Osteoblast (primary cell): ENCODE results near the gene ELL2. TPM values are rescaled to one million over a fixed set of nuclear protein-coding genes. Genes with fewer than 3 reads are reported as not detected.
A peak's percentile ranks its signal among the peaks of the same experiment; 100 is the strongest.

Experiments used
- DNase-seq: peaks from one replicate; pipeline ENCODE4 v3.0.0; 2011; ENCODE audit warnings: low spot score, mixed read lengths; ENCODE audit not compliant: insufficient read length; ENCODE audit errors: missing footprints
- H2AFZ ChIP-seq: 2 replicates; pipeline ENCODE4 v1.6.0; 2011; ENCODE audit warnings: mild to moderate bottlenecking, low read length
- H3K27ac ChIP-seq: 2 replicates; pipeline ENCODE4 v1.5.1; 2011; ENCODE audit warnings: mild to moderate bottlenecking, low read depth, low read length, moderate library complexity
- H3K27me3 ChIP-seq: 2 replicates; pipeline ENCODE4 v1.6.0; 2012; ENCODE audit warnings: mild to moderate bottlenecking, control low read depth, inconsistent platforms, low read length, moderate library complexity; ENCODE audit not compliant: insufficient read depth
- H3K36me3 ChIP-seq: 2 replicates; pipeline ENCODE4 v1.5.1; 2011; ENCODE audit warnings: mild to moderate bottlenecking, low read length, control low read depth, moderate library complexity; ENCODE audit not compliant: insufficient read depth
- H3K4me1 ChIP-seq: 2 replicates; pipeline ENCODE4 v1.5.1; 2011; ENCODE audit warnings: mild to moderate bottlenecking, low read length, control low read depth, moderate library complexity; ENCODE audit not compliant: insufficient read depth
- H3K4me2 ChIP-seq: 2 replicates; pipeline ENCODE4 v1.6.0; 2011; ENCODE audit warnings: mild to moderate bottlenecking, low read length; ENCODE audit not compliant: insufficient read depth
- H3K4me3 ChIP-seq: fragments of 200-600 bp; sonication (generic); 3 replicates; pipeline ENCODE4 v1.5.1; 2012; ENCODE audit warnings: mild to moderate bottlenecking, low read length, inconsistent platforms; ENCODE audit not compliant: insufficient read depth
- H3K79me2 ChIP-seq: 2 replicates; pipeline ENCODE4 v1.6.0; 2012; ENCODE audit warnings: mild to moderate bottlenecking, low read length, control low read depth, inconsistent platforms; ENCODE audit not compliant: insufficient read depth
- H3K9me3 ChIP-seq: 2 replicates; pipeline ENCODE4 v1.5.1; 2011; ENCODE audit warnings: low read depth, low read length, control low read depth
- H4K20me1 ChIP-seq: 2 replicates; pipeline ENCODE4 v1.6.0; 2012; ENCODE audit warnings: mild to moderate bottlenecking, low read length, control low read depth; ENCODE audit not compliant: insufficient read depth
- CTCF ChIP-seq: IDR thresholded peaks from 2 replicates; pipeline ENCODE4 v1.5.1; 2011; ENCODE audit warnings: mild to moderate bottlenecking, low read depth, low read length, moderate library complexity; ENCODE audit errors: extremely low read depth
- total RNA-seq: library from RNA; depleted of rRNA; stranded (reverse); fragments of >200 nt; gene quantifications from 2 replicates; pipeline ENCODE4 v1.2.3, GENCODE V29; 2012

ELL2 gene
- total RNA-seq, 1 donor, result 123 TPM

GRCh38 chr5:95940758-95941682 is 20.6 kb downstream of the ELL2 start:
- TF ChIP-seq CTCF, result no peak
- peaks cover 70% of the 10 kb centered on the region for H4K20me1 ChIP-seq
- H2AFZ ChIP-seq, result no peak overlapping the region
- H3K27me3 ChIP-seq, result no peaks in the 10 kb centered on the region
- H3K79me2 ChIP-seq, result peaks cover 95% of the 10 kb centered on the region
- peak overlapping the region; percentile 33 for H3K4me2 ChIP-seq
- peak overlapping the region; percentile 30 for H3K27ac ChIP-seq
- peaks cover 41% of the 10 kb centered on the region for H3K4me1 ChIP-seq
- H3K4me3 ChIP-seq, result no peak overlapping the region
- peaks cover 24% of the 10 kb centered on the region for H3K36me3 ChIP-seq
- no peaks in the 10 kb centered on the region for H3K9me3 ChIP-seq
- DNase-seq, result no peak

- no peak overlapping the region for H3K4me2 ChIP-seq
- H3K79me2 ChIP-seq, result peaks cover 95% of the 10 kb centered on the region
- peaks cover 27% of the 10 kb centered on the region for H3K36me3 ChIP-seq
- no peak overlapping the region for H3K27ac ChIP-seq
- H3K9me3 ChIP-seq, result no peaks in the 10 kb centered on the region
- no peak overlapping the region for H2AFZ ChIP-seq
- TF ChIP-seq CTCF, result no peak
- no peak overlapping the region for H3K4me3 ChIP-seq
- DNase-seq, result no peak
- no peaks in the 10 kb centered on the region for H3K27me3 ChIP-seq
- peaks cover 56% of the 10 kb centered on the region for H4K20me1 ChIP-seq
- peaks cover 45% of the 10 kb centered on the region for H3K4me1 ChIP-seq
Observed at GRCh38 chr5:95939465-95939864, 22.2 kb downstream of the ELL2 start.

DNA sequence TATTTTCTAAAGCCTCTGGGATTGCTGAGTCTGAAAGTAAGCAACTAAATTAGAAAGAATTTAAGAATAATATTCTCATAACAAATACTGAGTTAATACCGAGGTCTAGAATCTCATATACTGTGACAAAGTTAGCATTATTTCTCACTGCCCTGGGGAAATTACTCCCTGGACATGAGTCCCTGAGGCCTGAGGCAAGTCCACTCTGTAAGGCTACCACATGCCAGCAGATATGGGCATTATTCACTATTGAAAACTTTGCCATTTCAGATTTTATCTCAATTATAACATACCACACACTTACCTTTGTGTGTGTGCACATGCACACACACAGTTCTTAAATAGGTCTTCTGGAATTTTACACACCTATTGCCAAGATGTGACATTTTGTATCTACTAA is 22.9 kb downstream of the ELL2 start:
- Histone ChIP-seq H3K27me3 (no peaks in the 10 kb centered on the region), H3K4me1 (peaks cover 44% of the 10 kb centered on the region), H3K36me3 (peaks cover 27% of the 10 kb centered on the region), H3K27ac (no peak overlapping the region), H3K4me3 (no peak overlapping the region), H3K9me3 (no peaks in the 10 kb centered on the region), H4K20me1 (peaks cover 54% of the 10 kb centered on the region), H2AFZ (no peak overlapping the region), H3K4me2 (no peak overlapping the region), H3K79me2 (peaks cover 95% of the 10 kb centered on the region)
- DNase-seq, result no peak
- no peak for TF ChIP-seq CTCF

DNA sequence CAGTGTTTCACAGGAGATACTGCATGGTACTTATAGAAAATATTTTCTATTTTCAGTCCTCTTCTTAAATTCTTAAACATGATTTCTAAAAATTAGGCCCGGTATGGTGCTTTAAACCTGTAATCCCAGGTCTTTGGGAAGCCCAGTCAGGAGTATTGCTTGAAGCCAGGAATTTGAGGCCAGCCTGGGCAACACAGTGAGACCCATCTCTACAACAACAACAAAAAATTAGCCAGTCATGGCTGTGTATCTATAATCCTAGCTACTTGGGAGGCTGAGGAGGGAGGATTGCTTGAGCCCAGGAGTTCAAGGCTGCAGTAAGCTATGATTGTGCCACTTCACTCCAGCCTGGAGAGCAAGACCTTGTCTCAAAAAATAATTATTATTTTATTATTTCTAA is 23.3 kb downstream of the ELL2 start:
- Histone ChIP-seq H3K36me3 (peaks cover 27% of the 10 kb centered on the region), H4K20me1 (peaks cover 50% of the 10 kb centered on the region), H3K27me3 (no peaks in the 10 kb centered on the region), H3K4me1 (peaks cover 43% of the 10 kb centered on the region), H3K27ac (no peak overlapping the region), H3K4me3 (no peak overlapping the region), H3K9me3 (no peaks in the 10 kb centered on the region), H3K79me2 (peaks cover 95% of the 10 kb centered on the region), H2AFZ (no peak overlapping the region), H3K4me2 (no peak overlapping the region)
- DNase-seq, result no peak
- TF ChIP-seq CTCF, result no peak
